Liver (tissue), 9 donors: Measurements from ENCODE around the gene PSMC6. TPM values are rescaled to one million over a fixed set of nuclear protein-coding genes. Genes with fewer than 3 reads are reported as not detected.
A peak's percentile ranks its signal among the peaks of the same experiment; 100 is the strongest.

ENCODE experiments used
- DNase-seq: peaks from one replicate; pipeline ENCODE4 v3.0.0-alpha.2; 2017; ENCODE audit warnings: low spot score
- H3K27ac ChIP-seq, 2 donors: one replicate each; pipeline ENCODE4 v1.7.0; 2013; ENCODE audit warnings: inconsistent platforms in 2 of 2, low read length in 2 of 2, control low read depth in 1 of 2, low read depth in 1 of 2, mild to moderate bottlenecking in 1 of 2
- H3K27me3 ChIP-seq, 4 donors: one replicate each; pipeline versions ENCODE4 v1.6.1 to v1.7.0; 2013; ENCODE audit warnings: low read length in 3 of 4, inconsistent platforms in 1 of 4, mild to moderate bottlenecking in 1 of 4, moderate library complexity in 1 of 4; ENCODE audit not compliant: control insufficient read depth in 4 of 4, insufficient read depth in 4 of 4
- H3K36me3 ChIP-seq, 4 donors: one replicate each; pipeline versions ENCODE4 v1.6.1 to v1.7.0; 2013; ENCODE audit warnings: low read length in 3 of 4, mild to moderate bottlenecking in 3 of 4, low read depth in 1 of 4, moderate library complexity in 1 of 4; ENCODE audit not compliant: control insufficient read depth in 4 of 4, insufficient read depth in 3 of 4
- H3K4me1 ChIP-seq, 4 donors: one replicate each; pipeline versions ENCODE4 v1.6.1 to v1.7.0; 2013; ENCODE audit warnings: low read length in 3 of 4, mild to moderate bottlenecking in 3 of 4, moderate library complexity in 1 of 4; ENCODE audit not compliant: control insufficient read depth in 4 of 4, insufficient read depth in 4 of 4
- H3K4me3 ChIP-seq, 3 donors: one replicate each; pipeline versions ENCODE4 v1.6.1 to v1.7.0; 2013; ENCODE audit warnings: low read length in 3 of 3, control low read depth in 1 of 3, low read depth in 1 of 3, mild to moderate bottlenecking in 1 of 3
- H3K9ac ChIP-seq, 2 donors: one replicate each; pipeline ENCODE4 v1.7.0; 2013; ENCODE audit warnings: low read length in 2 of 2, mild to moderate bottlenecking in 2 of 2, moderate library complexity in 2 of 2, control low read depth in 1 of 2, low read depth in 1 of 2
- H3K9me3 ChIP-seq, 4 donors: one replicate each; pipeline versions ENCODE4 v1.6.1 to v1.7.0; 2013; ENCODE audit warnings: low read length in 3 of 4; ENCODE audit not compliant: control insufficient read depth in 4 of 4
- ATF3 ChIP-seq: IDR thresholded peaks from 2 replicates; pipeline ENCODE4 v1.6.1; 2016; ENCODE audit warnings: antibody characterized with exemption
- EGR1 ChIP-seq, 2 donors: IDR thresholded peaks; 2 replicates each; pipeline ENCODE4 v1.6.1; 2016 to 2018; ENCODE audit warnings: antibody characterized with exemption in 2 of 2, low read depth in 2 of 2
- FOXA1 ChIP-seq: IDR thresholded peaks from 2 replicates; pipeline ENCODE4 v1.6.1; 2016; ENCODE audit warnings: antibody characterized with exemption
- FOXA2 ChIP-seq: IDR thresholded peaks from 2 replicates; pipeline ENCODE4 v1.6.1; 2016; ENCODE audit warnings: antibody characterized with exemption
- GABPA ChIP-seq, 2 donors: IDR thresholded peaks in 1 of 2; conservative IDR thresholded peaks in 1 of 2; 2 replicates each; pipeline ENCODE4 v1.6.1; 2016; ENCODE audit warnings: antibody characterized with exemption in 2 of 2, mild to moderate bottlenecking in 1 of 2, moderate library complexity in 1 of 2
- HNF4A ChIP-seq, 2 donors: conservative IDR thresholded peaks; 2 replicates each; pipeline ENCODE4 v1.6.1; 2016; ENCODE audit warnings: antibody characterized with exemption in 2 of 2, mild to moderate bottlenecking in 2 of 2
- HNF4G ChIP-seq: IDR thresholded peaks from 2 replicates; pipeline ENCODE4 v1.6.1; 2016; ENCODE audit warnings: antibody characterized with exemption
- RAD21 ChIP-seq, 2 donors: IDR thresholded peaks; 2 replicates each; pipeline ENCODE4 v1.6.1; 2016; ENCODE audit warnings: antibody characterized with exemption in 2 of 2, mild to moderate bottlenecking in 2 of 2
- RXRA ChIP-seq, 2 donors: IDR thresholded peaks; 2 replicates each; pipeline ENCODE4 v1.6.1; 2017 to 2018; ENCODE audit warnings: antibody characterized with exemption in 2 of 2, mild to moderate bottlenecking in 1 of 2
- SP1 ChIP-seq: IDR thresholded peaks from 2 replicates; pipeline ENCODE4 v1.6.1; 2018; ENCODE audit warnings: antibody characterized with exemption, mild to moderate bottlenecking
- TAF1 ChIP-seq: conservative IDR thresholded peaks from 2 replicates; pipeline ENCODE4 v1.6.1; 2016; ENCODE audit warnings: antibody characterized with exemption, mild to moderate bottlenecking
- YY1 ChIP-seq: IDR thresholded peaks from 2 replicates; pipeline ENCODE4 v1.6.1; 2016; ENCODE audit warnings: antibody characterized with exemption, mild to moderate bottlenecking
- WGBS: extraction: QIAGEN DNeasy Blood & Tissue Kit; methylation state at CpG from one replicate; pipeline ENCODE4 v1.1.7; 2013; 5-methylcytosine and 5-hydroxymethylcytosine counted together
- polyA plus RNA-seq, 2 donors: library from polyadenylated mRNA; stranded (reverse) in 1 of 2; unstranded in 1 of 2; fragments of 200-250 nt in 1 of 2; fragments of >200 nt in 1 of 2; fragmentation: Nextera tagmentation in 1 of 2; extraction: Ambion mirVana in 1 of 2; gene quantifications; one replicate each; pipeline versions ENCODE4 v1.2.1 to v1.2.3, GENCODE V29; 2013 to 2015
- total RNA-seq, 2 donors: library from RNA; depleted of rRNA; stranded (reverse); fragments of >200 nt; gene quantifications; one replicate each; pipeline ENCODE4 v1.2.3, GENCODE V29; 2014
- TF ChIP-seq, protein P1 (sequence below): IDR thresholded peaks from 2 replicates; pipeline ENCODE4 v1.6.1; 2016; ENCODE audit warnings: antibody characterized with exemption, mild to moderate bottlenecking
- TF ChIP-seq, protein P2 (sequence below): IDR thresholded peaks from 2 replicates; pipeline ENCODE4 v1.6.1; 2016; ENCODE audit warnings: antibody characterized with exemption
- donor health status: healthy.
- donor health status: healthy.
- donor health status: healthy.
- donor health status: healthy.
- donor health status: healthy.

Gene PSMC6
- total and polyA plus RNA-seq, 4 donors: 43.2 to 98.9 (median 69.3) TPM

GRCh38 chr14:52769887-52770286 is 62.9 kb downstream of the PSMC6 start:
- Histone ChIP-seq H3K9ac (no peak overlapping the region), H3K36me3 (peaks cover 2 to 62% (median 31%) of the 10 kb centered on the region in 4 donors), H3K4me3 (no peak overlapping the region), H3K4me1 (peaks cover 0 to 4% (median 0%) of the 10 kb centered on the region in 4 donors), H3K27me3 (no peaks in the 10 kb centered on the region), H3K9me3 (no peaks in the 10 kb centered on the region), H3K27ac (no peak overlapping the region)
- DNase-seq: no peak
- TF ChIP-seq HNF4G: no peak
- TF ChIP-seq HNF4A (conservative IDR thresholded peaks at IDR 0.05): no peak
- TF ChIP-seq RAD21 (IDR thresholded peaks at IDR 0.05): no peak
- TF ChIP-seq ATF3: no peak
- no peak for TF ChIP-seq FOXA2
- TF ChIP-seq TAF1: no peak
- no peak for TF ChIP-seq RXRA (IDR thresholded peaks at IDR 0.05)
- TF ChIP-seq, protein P1, sequence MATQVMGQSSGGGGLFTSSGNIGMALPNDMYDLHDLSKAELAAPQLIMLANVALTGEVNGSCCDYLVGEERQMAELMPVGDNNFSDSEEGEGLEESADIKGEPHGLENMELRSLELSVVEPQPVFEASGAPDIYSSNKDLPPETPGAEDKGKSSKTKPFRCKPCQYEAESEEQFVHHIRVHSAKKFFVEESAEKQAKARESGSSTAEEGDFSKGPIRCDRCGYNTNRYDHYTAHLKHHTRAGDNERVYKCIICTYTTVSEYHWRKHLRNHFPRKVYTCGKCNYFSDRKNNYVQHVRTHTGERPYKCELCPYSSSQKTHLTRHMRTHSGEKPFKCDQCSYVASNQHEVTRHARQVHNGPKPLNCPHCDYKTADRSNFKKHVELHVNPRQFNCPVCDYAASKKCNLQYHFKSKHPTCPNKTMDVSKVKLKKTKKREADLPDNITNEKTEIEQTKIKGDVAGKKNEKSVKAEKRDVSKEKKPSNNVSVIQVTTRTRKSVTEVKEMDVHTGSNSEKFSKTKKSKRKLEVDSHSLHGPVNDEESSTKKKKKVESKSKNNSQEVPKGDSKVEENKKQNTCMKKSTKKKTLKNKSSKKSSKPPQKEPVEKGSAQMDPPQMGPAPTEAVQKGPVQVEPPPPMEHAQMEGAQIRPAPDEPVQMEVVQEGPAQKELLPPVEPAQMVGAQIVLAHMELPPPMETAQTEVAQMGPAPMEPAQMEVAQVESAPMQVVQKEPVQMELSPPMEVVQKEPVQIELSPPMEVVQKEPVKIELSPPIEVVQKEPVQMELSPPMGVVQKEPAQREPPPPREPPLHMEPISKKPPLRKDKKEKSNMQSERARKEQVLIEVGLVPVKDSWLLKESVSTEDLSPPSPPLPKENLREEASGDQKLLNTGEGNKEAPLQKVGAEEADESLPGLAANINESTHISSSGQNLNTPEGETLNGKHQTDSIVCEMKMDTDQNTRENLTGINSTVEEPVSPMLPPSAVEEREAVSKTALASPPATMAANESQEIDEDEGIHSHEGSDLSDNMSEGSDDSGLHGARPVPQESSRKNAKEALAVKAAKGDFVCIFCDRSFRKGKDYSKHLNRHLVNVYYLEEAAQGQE: no peak
- no peak for TF ChIP-seq SP1
- TF ChIP-seq YY1: no peak
- TF ChIP-seq, protein P2, sequence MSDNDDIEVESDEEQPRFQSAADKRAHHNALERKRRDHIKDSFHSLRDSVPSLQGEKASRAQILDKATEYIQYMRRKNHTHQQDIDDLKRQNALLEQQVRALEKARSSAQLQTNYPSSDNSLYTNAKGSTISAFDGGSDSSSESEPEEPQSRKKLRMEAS: no peak

GRCh38 chr14:52776816-52777215 is 69.8 kb downstream of the PSMC6 start:
- H3K36me3 ChIP-seq: peaks cover 6 to 29% (median 18%) of the 10 kb centered on the region in 4 donors
- peaks cover 0 to 2% (median under 1%) of the 10 kb centered on the region in 4 donors for H3K4me1 ChIP-seq
- TF ChIP-seq GABPA (IDR thresholded peaks at IDR 0.05 in 1 of 2, conservative IDR thresholded peaks at IDR 0.05 in 1 of 2): no peak
- no peak for TF ChIP-seq FOXA1
- TF ChIP-seq EGR1 (IDR thresholded peaks at IDR 0.05; ENCODE audit: low read depth in 2 of 2): no peak
- peak in 1 of 2 donors; percentile 31 for TF ChIP-seq RAD21 (IDR thresholded peaks at IDR 0.05)
- no peak overlapping the region for H3K9ac ChIP-seq
- no peak overlapping the region for H3K4me3 ChIP-seq
- H3K9me3 ChIP-seq: no peaks in the 10 kb centered on the region
- H3K27ac ChIP-seq: no peak overlapping the region
- 90% methylated on average over 7 of the region's 7 CpGs for WGBS
- no peak for DNase-seq
- no peaks in the 10 kb centered on the region for H3K27me3 ChIP-seq

Other genes with a start within 250 kb of the PSMC6 start
- gene TXNDC16, start 154.7 kb upstream of the PSMC6 start, total RNA-seq: 10 to 100 TPM in 1 of 2 donors, 1 to 10 TPM in 1; 5.2 to 16.2 TPM
- gene TXNDC16, start 154.7 kb upstream of the PSMC6 start, polyA plus RNA-seq: 1 to 10 TPM; 2.0 to 3.0 TPM
- 1 to 10 TPM in 1 of 2 donors, under 1 TPM in 1; 0.25 to 1.3 TPM for gene GPR137C, start 154.4 kb upstream of the PSMC6 start, total RNA-seq
- gene GPR137C, start 154.4 kb upstream of the PSMC6 start, polyA plus RNA-seq: under 1 TPM; 0.14 to 0.42 TPM
- 10 to 100 TPM; 22.2 to 42.3 TPM for gene ERO1A, start 11.6 kb upstream of the PSMC6 start, total RNA-seq
- gene ERO1A, start 11.6 kb upstream of the PSMC6 start, polyA plus RNA-seq: 10 to 100 TPM; 16.5 to 17.8 TPM
- gene STYX, start 23.0 kb downstream of the PSMC6 start, total RNA-seq: 10 to 100 TPM; 18.7 to 21.2 TPM
- gene STYX, start 23.0 kb downstream of the PSMC6 start, polyA plus RNA-seq: 10 to 100 TPM in 1 of 2 donors, 1 to 10 TPM in 1; 5.9 to 15.8 TPM
- gene GNPNAT1, start 84.4 kb downstream of the PSMC6 start, total RNA-seq: 10 to 100 TPM; 25.1 to 50.9 TPM
- 10 to 100 TPM; 24.9 to 29.4 TPM for gene GNPNAT1, start 84.4 kb downstream of the PSMC6 start, polyA plus RNA-seq
- 10 to 100 TPM; 34.8 to 51.3 TPM for gene FERMT2, start 243.8 kb downstream of the PSMC6 start, total RNA-seq
- 10 to 100 TPM; 23.9 to 45.9 TPM for gene FERMT2, start 243.8 kb downstream of the PSMC6 start, polyA plus RNA-seq